GM18873 (cell line): ENCODE results near the gene GCSAML.
"Not testable (repeated sequence)": the region's sequence is repeated elsewhere in the genome, so short reads cannot be mapped to it uniquely, and the experiment has no call there.

ENCODE experiments used
- ATAC-seq: cut with Tn5 transposase; IDR thresholded peaks from one replicate; pipeline ENCODE4 v1.9.1; 2021; ENCODE audit warnings: mild to moderate bottlenecking, moderate library complexity, moderate number of reproducible peaks; ENCODE audit not compliant: unreplicated experiment, low FRiP score

The GCSAML gene

DNA sequence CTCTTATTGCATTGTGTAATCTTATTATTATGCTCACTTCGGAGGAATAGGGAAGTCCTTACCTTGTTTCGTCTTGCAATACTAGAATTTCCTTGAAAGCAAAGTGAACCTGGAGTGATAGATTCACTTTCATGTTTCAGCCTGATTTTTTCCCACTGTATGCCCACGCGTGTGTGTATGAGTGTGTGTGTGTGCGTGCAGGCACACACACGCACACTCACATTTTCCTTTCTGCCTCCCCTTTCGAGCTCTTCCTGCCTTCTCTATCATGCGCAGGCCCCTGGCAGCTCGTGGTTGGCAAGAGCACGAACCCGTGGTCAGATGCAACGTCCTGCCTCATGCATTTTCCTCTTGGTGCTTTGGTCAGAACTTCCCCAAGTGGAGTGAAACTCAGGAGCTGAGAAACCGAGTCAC is at the start of gene GCSAML:
Gene GCSAML (plus strand): TSS at position 366 of the 414 bp plus-strand sequence. CDS start 58 bp downstream, outside the sequence.
- no peak for ATAC-seq

GRCh38 chr1:247500865-247501264 is 48.1 kb upstream of the GCSAML start:
- ATAC-seq = no peak

GRCh38 chr1:247506831-247507230 is 42.1 kb upstream of the GCSAML start:
- ATAC-seq = no peak

DNA sequence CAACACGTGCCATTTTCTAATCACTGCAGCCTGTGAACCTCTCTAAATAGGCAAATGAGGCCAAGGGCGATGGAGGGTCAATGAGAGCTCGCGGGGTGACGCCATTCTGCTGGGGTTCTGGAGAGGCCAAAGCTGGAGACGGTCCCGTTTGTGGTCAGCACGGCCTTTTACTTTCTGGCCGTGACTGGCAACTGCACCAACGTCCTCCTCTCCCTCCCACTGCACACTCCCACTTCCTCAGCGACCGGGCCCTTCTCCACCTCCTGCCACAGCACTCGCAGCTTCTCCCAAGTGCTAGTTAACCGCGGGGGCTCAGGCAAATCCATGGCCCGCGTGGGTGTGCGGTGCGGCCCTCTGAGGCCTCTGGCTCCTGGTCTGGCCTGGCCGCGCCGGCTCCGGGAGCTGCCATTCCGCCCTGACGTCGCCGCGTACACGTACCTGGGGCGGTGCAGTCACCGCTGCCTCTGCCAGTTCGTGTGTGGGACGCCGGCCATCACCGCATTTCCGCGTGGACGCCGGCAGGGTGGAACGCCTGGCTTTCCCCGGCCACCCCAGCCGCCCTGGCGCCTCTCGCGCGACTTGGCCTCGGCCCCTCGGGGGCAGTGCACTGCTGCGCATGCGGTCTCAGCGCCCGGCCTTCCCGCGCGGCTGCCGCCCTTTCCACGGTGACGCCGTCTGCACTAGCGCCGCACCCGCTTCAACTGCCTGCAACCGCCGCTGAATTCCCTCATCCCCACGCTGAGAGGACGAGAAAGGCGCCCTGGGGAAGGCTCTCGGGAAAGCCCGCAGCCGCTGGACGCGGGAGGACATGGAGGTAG is 30.9 kb upstream of the GCSAML start:
- no peak for ATAC-seq

DNA sequence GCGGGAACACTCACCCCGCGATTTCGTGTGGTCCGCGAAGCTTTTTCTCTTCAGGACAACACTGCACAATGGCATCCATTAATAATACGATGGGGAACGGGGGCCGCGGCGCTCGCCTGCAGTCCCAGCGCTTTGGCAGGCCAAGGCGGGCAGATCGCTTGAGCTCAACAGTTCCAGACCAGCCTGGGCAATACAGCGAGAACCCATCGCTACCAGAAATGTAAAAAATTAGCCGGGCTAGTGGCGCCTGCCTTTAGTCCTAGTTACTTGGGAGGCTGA is 30.4 kb upstream of the GCSAML start:
- no peak for ATAC-seq

- ATAC-seq = not testable (repeated sequence)
Observed at GRCh38 chr1:247521886-247522285, 27.0 kb upstream of the GCSAML start.

DNA sequence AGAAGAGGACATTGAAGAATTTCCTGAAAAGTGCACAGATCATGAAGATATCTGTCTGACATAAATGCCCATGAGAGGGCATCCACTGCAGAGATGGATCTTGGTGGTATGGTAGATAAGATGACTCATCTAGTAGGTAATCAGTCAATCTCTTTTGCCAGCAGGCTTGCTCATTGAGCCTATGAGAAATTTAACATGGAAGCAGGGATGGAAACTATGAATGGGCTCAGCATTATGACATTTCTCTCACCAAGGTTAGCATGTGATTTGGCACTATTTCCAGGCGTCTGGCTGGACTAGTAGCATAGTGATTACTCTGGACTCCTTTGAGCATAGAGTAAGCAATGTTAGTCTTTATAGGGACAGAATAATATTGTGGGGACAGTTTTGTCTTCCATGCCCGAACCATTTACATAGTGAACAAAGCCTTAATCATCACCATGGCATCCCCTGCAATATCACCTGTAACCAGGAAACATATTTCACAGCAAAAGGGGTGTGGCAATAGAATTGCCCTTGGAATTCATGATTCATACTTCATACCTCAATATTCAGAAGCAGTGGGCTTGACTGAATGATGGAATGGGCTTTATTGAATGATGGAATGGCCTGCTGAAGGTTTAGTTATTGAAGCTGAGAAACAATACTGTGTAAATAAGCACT is 20.0 kb upstream of the GCSAML start:
- ATAC-seq = no peak

- no peak for ATAC-seq
Observed at GRCh38 chr1:247529771-247530355, 19.1 kb upstream of the GCSAML start.

DNA sequence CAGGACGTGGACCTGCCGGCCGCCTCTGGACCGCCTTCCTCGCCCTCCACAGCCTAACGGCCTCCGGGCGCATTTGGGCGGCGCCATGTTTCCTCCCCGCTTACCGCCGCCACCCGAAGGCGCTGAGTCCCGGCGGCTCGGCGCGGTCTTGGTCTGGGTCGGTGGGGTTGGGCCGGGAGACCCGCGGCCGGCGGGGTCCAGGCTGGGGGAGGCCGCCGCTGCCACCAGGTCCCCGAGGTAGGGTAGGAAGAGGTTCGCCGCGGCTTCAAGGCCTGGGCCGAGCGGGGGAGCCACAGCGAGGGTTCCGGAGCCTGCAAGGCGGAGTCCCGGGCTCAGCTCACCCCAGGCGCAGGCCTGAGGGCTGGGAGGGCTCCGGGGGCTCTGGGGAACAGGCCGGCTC is 18.1 kb upstream of the GCSAML start:
- ATAC-seq = no peak

- no peak for ATAC-seq
Observed at GRCh38 chr1:247531937-247532336, 17.0 kb upstream of the GCSAML start.

DNA sequence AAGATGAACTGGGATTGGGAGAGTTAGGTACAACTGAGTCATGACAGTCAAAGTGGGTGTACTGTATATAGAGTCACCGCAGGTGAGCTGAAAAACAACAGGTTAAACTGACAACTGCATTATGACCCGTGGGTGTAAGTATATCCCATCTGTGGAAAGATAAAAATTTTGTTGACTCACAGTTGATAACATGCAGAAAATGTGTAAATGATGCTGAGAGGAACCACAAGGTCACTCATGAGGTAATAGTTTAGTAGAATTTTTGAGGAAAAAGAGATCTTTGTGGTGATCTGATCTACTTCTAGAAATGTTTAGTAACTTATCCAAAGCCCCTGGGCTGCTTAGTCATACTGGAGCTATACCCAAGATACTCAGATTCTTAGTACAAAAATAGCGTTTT is 13.5 kb upstream of the GCSAML start:
- no peak for ATAC-seq

DNA sequence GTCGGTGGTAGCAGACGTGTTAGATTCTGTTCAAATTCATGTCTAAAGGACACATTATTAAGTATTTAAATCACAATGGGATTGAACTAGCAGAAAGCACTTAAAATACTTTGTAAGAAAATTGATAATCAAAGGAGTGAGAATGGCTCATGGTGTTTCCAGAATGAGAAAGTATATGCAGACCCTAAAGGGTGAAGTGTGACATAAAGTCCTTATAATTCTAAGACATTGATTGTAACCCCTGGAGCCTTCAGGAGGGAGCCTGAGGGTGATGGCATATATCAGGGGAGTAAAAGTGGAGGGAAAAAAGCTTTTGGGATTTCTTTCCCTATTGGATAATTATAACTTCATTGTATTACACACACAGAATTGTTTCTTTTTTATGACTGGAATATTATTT is 12.6 kb upstream of the GCSAML start, which contains the start of gene OR2C3:
Gene OR2C3 (minus strand): TSS at position 101 of the 400 bp plus-strand sequence. CDS start 3,929 bp downstream, outside the sequence.
- ATAC-seq = no peak

DNA sequence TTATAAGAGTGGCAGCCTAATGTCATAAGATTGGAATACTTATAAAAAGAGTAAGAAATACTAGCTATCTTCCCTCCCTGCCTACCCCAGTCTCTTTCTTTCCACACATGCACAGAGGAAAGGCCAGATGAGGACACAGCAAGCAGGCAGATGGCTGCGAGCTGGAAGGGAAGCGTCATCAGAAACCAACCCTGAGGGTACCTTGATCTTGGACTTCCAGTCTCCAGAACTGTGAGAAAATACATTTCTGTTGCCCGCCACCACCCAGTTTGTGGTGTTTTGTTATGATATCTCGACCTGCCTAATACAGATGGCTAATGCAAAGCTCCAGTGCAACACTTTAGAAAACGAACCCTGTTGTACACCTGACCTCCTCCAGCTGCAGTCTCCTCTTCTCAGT is 10.4 kb upstream of the GCSAML start:
- ATAC-seq = no peak

DNA sequence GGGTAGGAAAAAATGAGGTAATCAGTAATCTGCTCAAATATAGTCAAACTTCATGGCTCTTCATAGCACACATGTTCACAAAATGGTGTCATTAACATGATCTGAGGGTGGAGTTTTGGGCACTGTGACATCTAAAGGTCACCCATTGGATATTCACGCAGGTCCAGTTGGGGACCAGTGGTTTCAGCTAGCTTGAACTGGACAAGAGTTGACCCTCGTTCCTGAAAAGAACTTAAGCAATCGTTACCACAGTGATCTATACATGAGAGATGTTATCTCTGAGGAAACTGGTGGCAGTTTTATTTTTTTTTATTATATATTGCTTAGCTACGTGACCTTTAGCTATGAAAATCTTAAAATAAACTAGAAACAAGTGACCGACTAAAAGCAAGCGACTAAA is 9.7 kb upstream of the GCSAML start:
- ATAC-seq = no peak

- ATAC-seq = no peak
Observed at GRCh38 chr1:247540581-247540980, 8.4 kb upstream of the GCSAML start.

GRCh38 chr1:247542811-247543210 is 6.1 kb upstream of the GCSAML start:
- ATAC-seq = no peak

DNA sequence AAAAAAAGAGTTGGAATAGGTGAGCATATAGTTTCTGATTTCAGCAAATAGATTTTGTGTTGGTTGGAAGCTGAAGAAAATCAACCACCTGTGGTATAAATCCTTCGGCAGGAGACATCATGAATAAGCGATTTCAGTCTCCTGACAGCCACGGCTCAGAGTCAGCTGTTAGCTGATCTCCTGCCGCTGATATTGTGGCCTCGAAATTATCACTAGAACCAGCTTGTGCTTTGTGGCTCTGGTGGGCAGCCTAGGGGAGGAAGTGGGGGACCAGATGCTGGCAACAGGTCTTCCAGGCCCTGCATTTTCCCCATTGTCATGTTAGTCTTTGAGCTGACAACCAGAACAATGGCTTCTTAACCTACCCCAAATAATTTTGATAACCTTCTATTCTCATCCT is 842 bp upstream of the GCSAML start:
- no peak for ATAC-seq

- ATAC-seq = no peak
Observed at GRCh38 chr1:247551721-247552120, 2.8 kb downstream of the GCSAML start.

GRCh38 chr1:247552231-247552630 is 3.3 kb downstream of the GCSAML start:
- no peak for ATAC-seq

- no peak for ATAC-seq
Observed at GRCh38 chr1:247557926-247558674, 9.2 kb downstream of the GCSAML start.

DNA sequence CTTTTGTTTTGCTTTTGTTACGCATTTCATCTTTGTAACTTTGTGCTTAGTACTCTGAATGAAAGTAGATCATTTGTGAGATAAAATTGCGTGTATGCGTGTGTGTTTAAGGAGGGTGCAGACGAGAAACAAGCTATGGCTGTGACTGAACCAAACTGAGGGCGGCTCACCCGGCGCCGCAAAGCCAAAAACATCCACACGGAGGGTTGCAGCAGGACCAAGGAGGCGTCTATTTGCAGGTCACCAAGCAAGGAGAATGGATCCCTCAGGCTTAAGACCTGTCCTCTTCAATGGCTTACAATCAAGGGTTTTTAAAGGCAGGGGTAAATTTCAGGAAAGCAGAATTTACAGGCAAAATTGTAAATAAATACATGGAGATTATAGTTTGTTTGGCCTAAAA is 12.8 kb downstream of the GCSAML start:
- no peak for ATAC-seq
